Heart right ventricle (tissue), 16 donors: ENCODE results near the gene DSN1. TPM values are rescaled to one million over a fixed set of nuclear protein-coding genes. Genes with fewer than 3 reads are reported as not detected.

Source experiments
- ATAC-seq, 8 donors: fragments of 200-7000 bp; cut with Tn5 transposase; one replicate each; pipeline ENCODE4 v1.9.1; 2020; ENCODE audit warnings: mild to moderate bottlenecking in 8 of 8, moderate library complexity in 8 of 8, moderate number of reproducible peaks in 1 of 8
- DNase-seq, 2 donors: peaks; one replicate each; pipeline ENCODE4 v3.0.0-alpha.2; 2020
- H3K27ac ChIP-seq, 10 donors: fragments of 200-600 bp; sonication (generic) in 2 of 10; one replicate each; pipeline versions ENCODE4 v1.5.0 to v1.8.0; 2020 to 2022; ENCODE audit warnings: mild to moderate bottlenecking in 3 of 10
- H3K27me3 ChIP-seq, 7 donors: fragments of 200-600 bp; one replicate each; pipeline ENCODE4 v1.8.0; 2021 to 2022; ENCODE audit warnings: mild to moderate bottlenecking in 2 of 7
- H3K36me3 ChIP-seq, 9 donors: fragments of 200-600 bp; sonication (generic) in 1 of 9; one replicate each; pipeline versions ENCODE4 v1.5.0 to v1.8.0; 2020 to 2022; ENCODE audit warnings: mild to moderate bottlenecking in 2 of 9
- H3K4me1 ChIP-seq, 9 donors: fragments of 200-600 bp; sonication (generic) in 1 of 9; one replicate each; pipeline versions ENCODE4 v1.5.0 to v1.8.0; 2020 to 2022; ENCODE audit warnings: mild to moderate bottlenecking in 4 of 9
- H3K4me3 ChIP-seq, 10 donors: fragments of 200-600 bp; sonication (generic) in 2 of 10; one replicate each; pipeline versions ENCODE4 v1.5.0 to v1.8.0; 2020 to 2022; ENCODE audit warnings: mild to moderate bottlenecking in 7 of 10, moderate library complexity in 2 of 10
- H3K9me3 ChIP-seq, 11 donors: fragments of 200-600 bp in 10 of 11; sonication (generic) in 2 of 11; one replicate each; pipeline versions ENCODE4 v1.5.0 to v1.8.0; 2013 to 2022; ENCODE audit warnings: mild to moderate bottlenecking in 2 of 11, control low read depth in 1 of 11, moderate library complexity in 1 of 11
- CTCF ChIP-seq, 9 donors: fragments of 200-600 bp; sonication (generic) in 2 of 9; IDR thresholded peaks; one replicate each; pipeline versions ENCODE4 v1.5.0 to v1.8.0; 2021 to 2022; ENCODE audit warnings: antibody characterized with exemption in 9 of 9, mild to moderate bottlenecking in 5 of 9, moderate library complexity in 1 of 9
- WGBS, 2 donors: extraction: QIAGEN DNeasy Blood & Tissue Kit; methylation state at CpG; one replicate each; pipeline ENCODE4 v1.1.7; 2013; ENCODE audit warnings: inconsistent platforms in 1 of 2; 5-methylcytosine and 5-hydroxymethylcytosine counted together
- intact Hi-C, 10 donors: fragments of 100-400 bp; cut with DNase I; formaldehyde crosslinking; loops; one replicate each; pipeline versions ENCODE4 v1.11.1 to v1.14.2; 2022
- polyA plus RNA-seq, 2 donors: library from polyadenylated mRNA; stranded (reverse); fragments of 200-250 nt; gene quantifications; one replicate each; pipeline ENCODE4 v1.2.3, GENCODE V29; 2013
- total RNA-seq, 10 donors: library from RNA; stranded (reverse); fragmentation: NEBNext Ultra II Directional in 3 of 10; extraction: Animal tissue kit (Norgen Biotek cat#: 25700) in 3 of 10; gene quantifications; one replicate each; pipeline versions ENCODE4 v1.2.1 to v1.2.4, GENCODE V29; 2021 to 2023
- donor health status: Arrhythmogenic right ventricular cardiomyopathy.
- donor health status: ischemic (EF 13 %, LVEDD 7.1; RV severe dilation, severe dysfunction).
- donor health status: healthy with polysubstance abuse.
- donor health status: DM: no; HTN: yes; CAD: no.
- donor health status: DM: no; HTN: no; CAD: no.
- donor health status: ischemic (EF 25% LVEDD 6.9; RV normal size, moderate dysfunction).
- donor health status: ischemic (EF 25% LVEDD 5.7; RV mildly dilated, moderate dysfunction).
- donor health status: healthy.
- donor health status: DM: yes; HTN: yes; CAD: no.
- donor health status: Ischemic cardiomyopathy.
- donor health status: ischemic (EF 35%, LVEDD 5.7; RV mildly dilated, moderate dysfunction).
- donor health status: nonischemic (EF 11% LVEDD 7.7; RV severe dilation, severe dysfunction).
- donor health status: DM: yes; HTN: yes; CAD: no.
- donor health status: PGD.
- donor health status: ischemic (EF 29% LVEDD 5.4; RV normal size, mild dysfunction).
- donor health status: nonischemic (EF 23%, LVEDD 6.1; RV moderate dilation, normal function).

The DSN1 gene
- total and polyA plus RNA-seq, 12 donors, result 3.2 to 6.0 (median 4.9) TPM

GRCh38 chr20:36808317-36809257 lies 35.0 kb upstream of the DSN1 start:
- peak in 4 of 8 donors; percentile 35 to 54 (median 46) for ATAC-seq
- Histone ChIP-seq H3K36me3 (peaks cover 0 to 100% (median 63%) of the 10 kb centered on the region in 9 donors), H3K27me3 (no peaks in the 10 kb centered on the region)

GRCh38 chr20:36806049-36806448 lies 32.5 kb upstream of the DSN1 start:
- no peak overlapping the region for H3K4me3 ChIP-seq
- H3K4me1 ChIP-seq, result peaks cover 0 to 10% (median 0%) of the 10 kb centered on the region in 9 donors
- no peaks in the 10 kb centered on the region for H3K27me3 ChIP-seq
- no peak for TF ChIP-seq CTCF (IDR thresholded peaks at IDR 0.05)
- no peak overlapping the region for H3K27ac ChIP-seq
- DNase-seq (no peak), ATAC-seq (no peak)
- intact Hi-C loops, result no loop called here
- H3K9me3 ChIP-seq, result no peaks in the 10 kb centered on the region
- peaks cover 6 to 100% (median 66%) of the 10 kb centered on the region in 9 donors for H3K36me3 ChIP-seq
- WGBS, 2 donors, result 93 to 95% methylated on average over 5 of the region's 5 CpGs

More at GRCh38 chr20:36808317-36809257, 35.0 kb upstream of the DSN1 start:
- H3K4me3 ChIP-seq, result no peak overlapping the region
- H3K9me3 ChIP-seq, result no peaks in the 10 kb centered on the region
- 77% methylated on average over 19 of the region's 19 CpGs for WGBS, 2 donors
- H3K4me1 ChIP-seq, result peaks cover 0 to 10% (median 0%) of the 10 kb centered on the region in 9 donors
- peak; percentile 42 to 76 for DNase-seq
- peak overlapping the region in 1 of 10 donors; percentile 21 for H3K27ac ChIP-seq
- peak; percentile 37 to 85 (median 70) for TF ChIP-seq CTCF (IDR thresholded peaks at IDR 0.05)
- intact Hi-C loops, result no loop called here

DNA sequence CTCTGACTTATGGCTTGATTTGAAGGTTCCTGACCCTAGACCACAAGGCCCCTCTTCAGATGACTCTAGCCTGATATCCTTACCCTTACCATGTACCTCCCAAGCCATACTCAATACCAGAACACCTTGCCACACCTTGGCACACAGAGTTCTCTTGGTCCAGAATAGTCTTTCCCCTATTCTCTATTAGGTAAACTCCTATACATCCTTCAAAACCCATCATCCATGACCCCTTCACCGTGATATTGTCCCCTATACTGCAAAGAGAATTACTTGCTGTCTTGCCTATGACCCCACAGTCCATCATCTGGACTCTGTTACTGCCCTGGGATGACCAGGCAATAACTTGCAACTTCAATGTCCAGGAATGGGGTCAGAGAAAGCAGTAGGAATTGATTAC lies 31.8 kb upstream of the DSN1 start:
- ATAC-seq (no peak), DNase-seq (no peak)
- WGBS, 2 donors, result 100% methylated on average over 1 of the region's 1 CpG
- no peak for TF ChIP-seq CTCF (IDR thresholded peaks at IDR 0.05)
- H3K4me3 ChIP-seq, result no peak overlapping the region
- no peaks in the 10 kb centered on the region for H3K9me3 ChIP-seq
- H3K4me1 ChIP-seq, result peaks cover 0 to 10% (median 0%) of the 10 kb centered on the region in 9 donors
- intact Hi-C loops, result no loop called here
- no peak overlapping the region for H3K27ac ChIP-seq
- no peaks in the 10 kb centered on the region for H3K27me3 ChIP-seq
- H3K36me3 ChIP-seq, result peaks cover 6 to 100% (median 73%) of the 10 kb centered on the region in 9 donors

DNA sequence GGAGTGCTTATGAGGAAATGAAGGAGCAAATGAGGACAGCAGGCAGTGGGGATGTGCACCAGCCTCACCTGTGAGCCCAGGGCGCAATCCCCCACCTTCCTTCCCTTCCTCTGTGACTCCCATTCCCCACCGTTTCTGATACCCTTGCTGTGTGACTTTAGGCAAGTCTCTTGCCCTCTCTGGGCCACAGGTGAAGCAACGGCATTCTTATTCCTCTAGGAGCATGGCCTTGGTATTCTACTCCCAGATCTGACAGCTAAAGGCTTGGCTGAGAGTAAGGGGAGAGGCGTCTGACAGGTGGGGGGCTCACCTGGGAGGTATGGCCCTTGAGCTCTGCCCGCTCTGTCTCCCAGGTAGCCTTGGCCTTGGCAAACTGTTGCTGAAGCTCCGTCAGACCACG lies 30.9 kb upstream of the DSN1 start:
- WGBS, 2 donors, result 89 to 92% methylated on average over 7 of the region's 7 CpGs
- Histone ChIP-seq H3K4me3 (no peak overlapping the region), H3K27me3 (no peaks in the 10 kb centered on the region), H3K27ac (no peak overlapping the region), H3K9me3 (no peaks in the 10 kb centered on the region), H3K36me3 (peaks cover 6 to 100% (median 78%) of the 10 kb centered on the region in 9 donors), H3K4me1 (peaks cover 0 to 10% (median 0%) of the 10 kb centered on the region in 9 donors)
- DNase-seq (no peak), ATAC-seq (no peak)
- intact Hi-C loops, result no loop called here
- TF ChIP-seq CTCF (IDR thresholded peaks at IDR 0.05), result no peak
